ENCODE measurements around the gene RNASET2.

RNASET2 gene

GRCh38 chr6:166956444-166957086, at the start of gene RNASET2:
Gene RNASET2 (minus strand): TSS chr6:166956550. CDS start chr6:166956182, 368 bp downstream.
- peak; percentile 35 for DNase-seq

- DNase-seq: no peak
These were observed 49.2 kb upstream of the RNASET2 start for GRCh38 chr6:167005350-167006159.

- no peak for DNase-seq
These were observed 44.4 kb upstream of the RNASET2 start for GRCh38 chr6:167000759-167001158.

GRCh38 chr6:166999884-167000253, 43.5 kb upstream of the RNASET2 start:
- DNase-seq: no peak

- DNase-seq: peak; percentile 69
These were observed 43.0 kb upstream of the RNASET2 start, which contains the start of gene CEP43 for GRCh38 chr6:166999145-166999883. Gene CEP43 (plus strand): TSS chr6:166999397. CDS start chr6:166999413, 16 bp downstream.

GRCh38 chr6:166998256-166999144, 42.1 kb upstream of the RNASET2 start:
- no peak for DNase-seq

GRCh38 chr6:166997768-166998255, 41.5 kb upstream of the RNASET2 start:
- DNase-seq: no peak

- DNase-seq: no peak
These were observed 41.0 kb upstream of the RNASET2 start for GRCh38 chr6:166997348-166997747.

- DNase-seq: no peak
These were observed 40.1 kb upstream of the RNASET2 start for GRCh38 chr6:166996406-166996805.

GRCh38 chr6:166989427-166990032, 33.2 kb upstream of the RNASET2 start:
- DNase-seq: peak; percentile 1

GRCh38 chr6:166988674-166989201, 32.4 kb upstream of the RNASET2 start:
- no peak for DNase-seq

- DNase-seq: no peak
These were observed 31.6 kb upstream of the RNASET2 start for GRCh38 chr6:166987930-166988329.

- no peak for DNase-seq
These were observed 31.1 kb upstream of the RNASET2 start for GRCh38 chr6:166987448-166987847.

GRCh38 chr6:166980738-166981137, 24.4 kb upstream of the RNASET2 start:
- DNase-seq: no peak

- DNase-seq: no peak
These were observed 21.5 kb upstream of the RNASET2 start for GRCh38 chr6:166977621-166978525.

GRCh38 chr6:166976636-166977035, 20.3 kb upstream of the RNASET2 start:
- no peak for DNase-seq

- DNase-seq: no peak
These were observed 15.8 kb upstream of the RNASET2 start for GRCh38 chr6:166972101-166972500.

GRCh38 chr6:166971271-166971670, 14.9 kb upstream of the RNASET2 start:
- no peak for DNase-seq

- no peak for DNase-seq
These were observed 14.4 kb upstream of the RNASET2 start for GRCh38 chr6:166970776-166971175.

- no peak for DNase-seq
These were observed 13.7 kb upstream of the RNASET2 start for GRCh38 chr6:166970091-166970490.
